Epithelial cell of proximal tubule (primary cell): Measurements from ENCODE around the gene TFF2. TPM values are rescaled to one million over a fixed set of nuclear protein-coding genes. Genes with fewer than 3 reads are reported as not detected.

ENCODE experiments used
- DNase-seq: peaks from one replicate; pipeline ENCODE4 v3.0.0-alpha.2; 2011; ENCODE audit warnings: low read depth
- H3K4me3 ChIP-seq: 2 replicates; pipeline ENCODE4 v1.5.1; 2011; ENCODE audit warnings: low read depth, mild to moderate bottlenecking, low read length
- total RNA-seq: library from RNA; depleted of rRNA; stranded (reverse); fragments of >200 nt; gene quantifications from 2 replicates; pipeline ENCODE4 v1.2.3, GENCODE V29; 2015
- TF ChIP-seq, protein P1 (sequence below): conservative IDR thresholded peaks from 2 replicates; pipeline ENCODE4 v1.5.1; 2012; ENCODE audit warnings: low read depth, mild to moderate bottlenecking, low read length

TFF2 gene
- total RNA-seq, 1 donor from 2014 or later, result not detected

DNA sequence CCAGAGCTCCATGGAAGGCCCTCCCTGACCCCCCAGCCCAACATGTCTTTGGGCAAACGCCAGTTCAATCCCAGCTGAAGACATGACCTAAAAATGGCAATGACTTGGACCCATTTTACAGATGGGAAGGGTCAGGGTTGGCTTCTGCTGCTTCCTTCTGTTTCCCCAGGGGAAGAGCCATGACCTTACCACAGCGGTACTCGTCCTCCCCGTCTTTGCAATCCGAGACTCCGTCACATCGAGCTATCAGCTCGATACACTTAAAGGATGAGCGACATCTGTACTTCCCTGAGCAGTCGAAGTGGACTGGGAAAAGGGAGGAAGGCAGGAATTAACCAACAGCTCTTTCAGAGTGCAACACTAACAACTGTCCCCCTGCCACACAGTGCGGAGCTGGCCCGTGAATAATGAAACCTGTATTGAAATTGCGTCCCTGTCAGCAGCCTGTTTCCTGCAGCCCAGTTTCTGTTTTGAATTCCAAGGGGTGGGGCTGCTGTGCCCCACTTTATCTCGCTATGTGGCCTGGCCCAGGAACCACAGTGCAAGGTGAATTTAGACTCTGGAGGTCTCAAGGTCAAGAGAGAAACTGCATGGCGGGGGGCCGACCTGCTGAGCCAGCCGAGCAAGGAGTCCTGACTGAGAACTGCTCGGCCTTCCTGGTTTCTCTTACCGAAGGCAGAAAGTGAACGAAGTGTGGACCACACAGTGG, 38.1 kb upstream of the TFF2 start:
- TF ChIP-seq, protein P1, sequence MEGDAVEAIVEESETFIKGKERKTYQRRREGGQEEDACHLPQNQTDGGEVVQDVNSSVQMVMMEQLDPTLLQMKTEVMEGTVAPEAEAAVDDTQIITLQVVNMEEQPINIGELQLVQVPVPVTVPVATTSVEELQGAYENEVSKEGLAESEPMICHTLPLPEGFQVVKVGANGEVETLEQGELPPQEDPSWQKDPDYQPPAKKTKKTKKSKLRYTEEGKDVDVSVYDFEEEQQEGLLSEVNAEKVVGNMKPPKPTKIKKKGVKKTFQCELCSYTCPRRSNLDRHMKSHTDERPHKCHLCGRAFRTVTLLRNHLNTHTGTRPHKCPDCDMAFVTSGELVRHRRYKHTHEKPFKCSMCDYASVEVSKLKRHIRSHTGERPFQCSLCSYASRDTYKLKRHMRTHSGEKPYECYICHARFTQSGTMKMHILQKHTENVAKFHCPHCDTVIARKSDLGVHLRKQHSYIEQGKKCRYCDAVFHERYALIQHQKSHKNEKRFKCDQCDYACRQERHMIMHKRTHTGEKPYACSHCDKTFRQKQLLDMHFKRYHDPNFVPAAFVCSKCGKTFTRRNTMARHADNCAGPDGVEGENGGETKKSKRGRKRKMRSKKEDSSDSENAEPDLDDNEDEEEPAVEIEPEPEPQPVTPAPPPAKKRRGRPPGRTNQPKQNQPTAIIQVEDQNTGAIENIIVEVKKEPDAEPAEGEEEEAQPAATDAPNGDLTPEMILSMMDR, result no peak
- DNase-seq, result no peak
- H3K4me3 ChIP-seq, result peak overlapping the region; percentile 28

DNA sequence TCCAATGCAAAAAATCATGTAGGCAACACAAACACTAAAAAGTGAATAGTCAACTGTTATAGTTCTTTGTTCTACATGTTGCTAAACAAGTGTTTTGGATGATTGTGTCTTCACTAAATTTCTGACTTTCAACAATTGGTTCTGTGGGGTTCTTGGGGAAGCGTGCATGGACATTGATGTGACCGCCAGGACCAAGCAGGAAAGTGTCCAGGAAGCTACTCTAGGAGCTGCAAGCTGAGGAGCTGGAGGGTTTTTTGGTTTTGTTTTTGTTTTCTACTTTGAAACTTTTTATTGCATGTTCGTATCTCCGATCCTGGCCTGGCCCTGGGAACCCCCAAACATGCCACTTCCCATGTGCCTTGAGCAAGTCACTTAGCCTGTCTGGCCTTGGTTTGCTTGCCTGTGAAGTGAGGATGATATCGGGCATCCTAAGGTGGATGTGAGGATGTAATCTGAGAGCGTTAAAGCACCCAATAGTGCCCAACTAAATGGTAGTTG, 37.1 kb upstream of the TFF2 start:
- no peak for DNase-seq
- H3K4me3 ChIP-seq, result no peak overlapping the region
- TF ChIP-seq, protein P1, result no peak

DNA sequence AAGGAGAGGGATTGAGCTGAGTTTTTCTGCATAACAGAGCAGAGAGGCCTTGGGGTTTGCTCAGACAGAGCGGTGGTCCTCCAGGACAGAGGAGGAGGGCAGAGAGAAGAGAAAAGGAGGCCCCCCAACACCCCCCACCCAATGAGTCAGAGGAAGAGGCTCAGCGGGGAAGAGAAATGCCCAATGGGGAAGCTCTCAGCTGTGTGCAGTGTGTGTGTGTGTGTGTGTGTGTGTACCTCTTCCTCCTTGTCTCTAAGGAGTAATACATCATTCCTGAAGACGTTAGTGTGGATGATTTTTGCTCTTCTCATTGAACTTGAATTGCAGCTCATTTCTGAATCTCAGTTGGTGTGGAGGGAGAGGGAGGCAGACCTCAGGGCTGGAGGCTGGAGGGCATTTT, 36.4 kb upstream of the TFF2 start:
- no peak for DNase-seq
- H3K4me3 ChIP-seq, result no peak overlapping the region
- TF ChIP-seq, protein P1, result no peak

DNA sequence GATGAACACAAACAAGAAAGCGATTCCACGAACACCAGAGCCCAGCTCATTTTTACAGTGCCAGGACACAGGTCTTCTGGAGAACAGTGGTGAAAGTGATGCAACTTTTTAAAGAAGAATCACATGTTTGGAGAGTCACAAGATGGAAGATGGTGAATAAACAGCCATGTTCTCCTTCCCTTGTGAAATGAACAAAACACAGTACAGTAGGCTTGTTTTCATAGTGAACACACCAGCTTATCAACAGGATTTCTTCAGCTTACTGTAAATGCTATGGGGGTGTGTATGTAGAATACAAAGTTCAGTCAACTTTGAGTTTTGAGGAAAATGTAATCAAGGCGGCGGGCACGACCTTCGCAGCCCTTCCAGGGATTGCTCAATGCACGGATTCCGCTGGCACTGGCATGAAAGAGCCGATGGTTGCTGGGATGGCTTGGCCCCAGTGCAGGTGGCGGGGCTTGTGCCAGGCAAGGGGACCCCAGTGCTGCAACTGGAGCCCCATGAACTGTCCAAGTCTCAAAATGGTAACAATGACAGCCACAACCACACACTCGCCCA, 35.3 kb upstream of the TFF2 start:
- no peak for DNase-seq
- H3K4me3 ChIP-seq, result no peak overlapping the region
- TF ChIP-seq, protein P1, result no peak

DNA sequence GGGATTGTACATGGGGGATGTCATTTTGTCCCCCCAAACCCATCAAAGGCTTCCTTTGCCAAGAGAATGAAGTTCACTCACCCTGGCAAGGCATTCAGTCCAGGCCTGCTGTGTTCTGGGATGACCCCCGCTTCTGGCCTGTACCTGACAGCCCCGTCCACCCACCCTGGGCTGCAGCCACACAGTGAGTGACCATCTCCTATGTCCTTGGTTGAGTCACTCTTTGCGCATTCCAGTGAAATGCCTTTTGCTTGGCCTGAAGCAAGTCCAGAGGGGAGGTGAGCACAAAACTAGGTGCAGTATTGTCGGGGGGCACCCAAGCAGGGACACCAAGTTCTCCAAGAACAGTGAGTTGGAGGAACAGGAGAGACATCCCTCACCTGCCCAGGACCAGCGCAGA, 34.8 kb upstream of the TFF2 start:
- H3K4me3 ChIP-seq, result no peak overlapping the region
- TF ChIP-seq, protein P1, result no peak
- DNase-seq, result no peak

DNA sequence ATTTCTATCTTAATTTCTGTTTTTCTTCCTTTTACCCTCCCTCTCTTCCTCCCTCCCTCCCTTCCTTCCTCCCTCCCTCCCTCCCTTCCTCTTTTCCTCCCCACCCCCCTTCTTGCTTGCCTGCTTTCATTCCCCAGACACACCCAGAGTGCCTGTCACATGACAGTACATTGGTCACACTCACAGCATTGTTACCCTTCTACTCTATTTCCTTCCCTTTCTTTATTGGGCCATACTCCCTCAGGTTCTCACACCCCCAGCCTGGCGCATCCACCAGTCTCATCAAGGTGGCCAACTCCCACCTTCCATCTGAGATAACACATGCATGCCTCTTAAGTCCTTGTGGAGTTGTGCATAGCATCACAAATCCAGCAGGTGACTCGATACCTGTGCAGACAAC, 34.2 kb upstream of the TFF2 start:
- H3K4me3 ChIP-seq, result no peak overlapping the region
- TF ChIP-seq, protein P1, result no peak
- no peak for DNase-seq
